ENCODE results near the gene ARMC3.

The ARMC3 gene

GRCh38 chr10:22988581-22989360, 60.9 kb downstream of the ARMC3 start:
- DNase-seq (ENCODE audit: low read depth in 2 of 2, low spot score in 1 of 2), result peak; percentile 20 to 53

DNA sequence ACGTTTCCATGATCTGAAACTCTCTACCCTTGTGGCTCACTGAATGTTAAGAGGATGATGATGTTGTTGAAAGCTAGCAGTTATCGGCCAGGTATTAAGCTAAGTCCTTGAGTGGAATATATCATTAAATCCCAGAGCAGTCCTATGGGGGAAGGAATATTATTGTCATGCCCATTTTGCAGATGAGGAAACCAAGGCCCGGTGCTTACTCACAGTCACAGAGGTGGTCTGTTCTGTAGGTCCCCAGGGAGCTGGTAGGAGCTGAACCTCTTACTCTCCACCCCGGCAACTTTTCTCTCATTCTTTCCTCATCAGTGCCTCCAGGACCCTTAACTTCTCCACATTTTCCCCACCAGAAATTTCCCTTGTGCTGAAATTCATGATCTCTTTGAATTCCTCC, 62.6 kb downstream of the ARMC3 start:
- DNase-seq (ENCODE audit: low read depth in 2 of 2, low spot score in 1 of 2), result no peak

- DNase-seq (ENCODE audit: low read depth in 2 of 2, low spot score in 1 of 2), result no peak
These were observed 64.2 kb downstream of the ARMC3 start for GRCh38 chr10:22992075-22992474.

DNA sequence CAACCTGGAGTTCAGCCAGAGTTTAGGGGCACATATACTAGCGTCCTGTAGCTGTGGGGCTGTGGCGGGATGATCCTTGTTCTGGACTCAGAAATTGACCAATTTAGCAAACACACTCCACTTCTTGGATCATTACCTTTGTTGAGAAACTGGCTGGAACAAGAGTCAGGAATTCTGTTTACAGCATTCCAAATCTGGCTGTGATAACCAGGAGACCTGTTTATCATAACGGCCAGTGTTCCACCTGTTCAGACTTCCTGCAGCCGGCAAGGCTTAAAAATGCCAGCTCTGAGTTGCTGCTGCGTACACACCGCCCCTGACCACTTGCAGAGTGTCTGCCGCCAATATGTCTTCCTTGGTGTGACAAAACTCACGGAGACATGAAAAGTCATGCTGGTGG, 64.8 kb downstream of the ARMC3 start:
- DNase-seq (ENCODE audit: low read depth in 2 of 2, low spot score in 1 of 2), result no peak

- no peak for DNase-seq (ENCODE audit: low read depth in 2 of 2, low spot score in 1 of 2)
These were observed 65.5 kb downstream of the ARMC3 start for GRCh38 chr10:22993314-22993713.

DNA sequence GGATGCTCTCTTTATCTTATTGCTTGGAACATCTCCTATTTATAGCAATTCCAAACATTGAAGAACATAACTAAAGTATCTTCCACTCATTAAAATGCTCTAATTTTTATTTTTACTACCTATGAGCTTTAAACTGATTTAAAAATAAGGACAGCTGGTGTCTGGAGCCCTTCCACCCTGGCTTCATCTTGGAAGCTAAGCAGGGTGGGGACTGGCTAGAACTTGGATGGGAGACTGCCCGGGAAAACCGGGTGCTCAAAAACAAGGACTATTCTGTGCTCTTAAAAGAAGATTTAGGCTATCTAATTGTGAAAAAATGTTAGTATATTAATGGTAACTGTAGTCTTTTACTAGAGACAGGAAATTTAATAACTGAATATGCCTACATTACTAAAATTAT, 69.2 kb downstream of the ARMC3 start:
- no peak for DNase-seq (ENCODE audit: low read depth in 2 of 2, low spot score in 1 of 2)

DNA sequence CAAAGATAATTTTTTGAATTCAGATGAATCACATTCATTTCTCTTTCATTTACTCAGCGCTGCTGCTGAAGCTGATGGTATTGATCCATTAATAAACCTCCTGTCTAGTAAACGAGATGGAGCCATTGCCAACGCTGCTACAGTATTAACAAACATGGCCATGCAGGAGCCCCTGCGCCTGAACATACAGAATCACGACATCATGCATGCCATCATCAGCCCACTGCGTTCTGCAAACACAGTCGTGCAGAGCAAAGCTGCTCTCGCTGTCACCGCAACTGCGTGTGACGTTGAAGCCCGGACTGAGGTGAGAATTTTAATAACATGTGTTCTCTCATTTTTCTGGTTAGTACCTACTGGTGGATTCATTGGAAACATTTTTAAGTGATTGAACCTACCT, 70.2 kb downstream of the ARMC3 start:
- no peak for DNase-seq (ENCODE audit: low read depth in 2 of 2, low spot score in 1 of 2)

- no peak for DNase-seq (ENCODE audit: low read depth in 2 of 2, low spot score in 1 of 2)
These were observed 72.1 kb downstream of the ARMC3 start for GRCh38 chr10:22999942-23000341.

DNA sequence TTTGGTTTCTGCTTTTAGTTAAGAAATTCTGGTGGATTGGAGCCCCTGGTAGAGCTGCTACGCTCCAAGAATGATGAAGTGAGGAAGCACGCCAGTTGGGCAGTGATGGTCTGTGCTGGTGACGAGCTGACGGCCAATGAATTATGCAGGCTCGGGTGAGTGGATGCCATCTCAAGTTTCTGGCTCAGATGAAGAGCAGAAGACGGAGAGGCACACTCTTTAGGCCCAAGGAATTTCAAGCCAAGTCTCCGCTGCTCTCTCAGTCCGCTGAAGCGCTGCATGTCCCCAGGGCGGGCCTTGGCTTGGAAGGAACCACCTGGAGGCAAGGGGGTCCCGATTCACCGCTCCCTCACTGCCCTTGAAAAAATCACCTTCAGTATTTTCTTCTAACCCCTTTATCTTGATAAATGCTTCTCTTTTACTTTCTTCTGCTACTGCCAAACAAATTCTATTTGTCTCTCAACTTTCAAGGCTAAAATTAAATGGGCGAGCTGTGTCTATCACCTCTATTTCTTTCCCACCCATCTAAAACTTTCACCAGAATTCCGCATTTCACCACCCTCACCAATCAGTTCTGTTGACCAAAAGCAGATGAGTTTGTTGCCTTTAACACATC, 74.2 kb downstream of the ARMC3 start:
- DNase-seq (ENCODE audit: low read depth in 2 of 2, low spot score in 1 of 2), result no peak

DNA sequence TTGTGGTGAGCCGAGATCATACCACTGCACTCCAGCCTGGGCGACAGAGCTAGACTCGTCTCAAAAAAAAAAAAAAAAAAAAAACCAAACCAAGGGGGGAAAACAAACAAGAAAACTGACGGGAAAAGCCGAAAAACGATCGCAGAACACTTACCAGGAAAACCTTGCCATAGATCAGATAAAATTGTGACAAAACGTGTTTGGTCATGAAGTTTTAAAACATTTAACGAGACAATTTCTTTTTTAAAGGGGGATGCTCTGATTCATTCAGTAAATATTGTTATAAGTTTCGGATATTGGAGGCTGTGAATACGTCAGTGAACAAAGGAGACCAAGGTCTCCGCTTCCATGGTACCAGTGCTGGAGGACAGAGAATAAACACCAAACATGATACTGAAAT, 77.3 kb downstream of the ARMC3 start:
- DNase-seq (ENCODE audit: low read depth in 2 of 2, low spot score in 1 of 2), result no peak

- no peak for DNase-seq (ENCODE audit: low read depth in 2 of 2, low spot score in 1 of 2)
These were observed 85.9 kb downstream of the ARMC3 start for GRCh38 chr10:23013581-23014335.

DNA sequence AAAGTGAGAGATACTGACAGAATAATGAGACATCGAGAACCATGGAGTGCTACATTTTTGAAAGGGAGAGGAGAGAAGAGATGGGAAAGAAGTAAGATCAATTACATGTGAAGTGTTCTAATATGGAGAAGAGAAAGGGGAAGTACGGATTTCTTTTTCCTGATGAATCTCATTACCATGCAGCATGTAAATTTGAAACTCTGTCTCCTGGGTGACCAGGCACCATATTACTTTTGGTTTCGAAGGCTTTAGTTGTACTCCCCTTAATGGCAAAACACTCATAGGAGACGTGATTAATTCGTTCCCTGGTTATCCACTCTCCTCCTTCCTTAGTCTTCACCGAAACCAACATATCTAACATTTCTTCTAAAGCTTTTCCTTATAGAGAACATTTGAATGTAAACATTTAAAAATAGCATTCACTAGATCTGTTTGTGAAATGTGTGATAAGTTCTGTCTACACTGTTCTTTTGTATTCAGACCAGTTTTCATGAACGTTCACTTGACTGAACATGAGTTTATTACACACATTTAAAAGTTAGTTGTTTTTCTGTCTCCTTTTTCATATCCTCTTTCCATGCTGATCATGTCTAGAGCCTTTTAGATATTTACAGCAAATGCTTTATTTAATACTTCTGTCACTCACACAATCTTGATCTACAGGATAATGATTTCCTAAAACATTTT, 87.3 kb downstream of the ARMC3 start:
- no peak for DNase-seq (ENCODE audit: low read depth in 2 of 2, low spot score in 1 of 2)

DNA sequence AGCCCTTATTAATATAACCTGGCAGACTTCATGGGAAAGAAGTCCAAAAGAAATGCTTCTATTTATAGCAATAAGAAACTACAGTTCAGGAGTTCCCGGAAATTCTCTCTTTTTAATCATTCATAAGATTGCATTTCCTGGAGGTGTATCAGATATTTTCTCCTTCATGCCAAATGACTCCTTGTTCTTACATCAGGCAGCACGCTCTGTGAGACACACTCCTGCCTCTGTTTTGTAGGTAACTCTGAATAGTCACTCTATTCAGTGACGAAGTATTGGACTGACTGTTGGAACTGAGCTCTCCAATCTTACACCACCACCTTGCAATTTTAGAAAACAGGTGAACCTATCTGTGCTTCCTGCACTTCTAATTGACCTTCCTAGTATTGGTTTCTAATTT, 88.8 kb downstream of the ARMC3 start:
- DNase-seq (ENCODE audit: low read depth in 2 of 2, low spot score in 1 of 2), result no peak

DNA sequence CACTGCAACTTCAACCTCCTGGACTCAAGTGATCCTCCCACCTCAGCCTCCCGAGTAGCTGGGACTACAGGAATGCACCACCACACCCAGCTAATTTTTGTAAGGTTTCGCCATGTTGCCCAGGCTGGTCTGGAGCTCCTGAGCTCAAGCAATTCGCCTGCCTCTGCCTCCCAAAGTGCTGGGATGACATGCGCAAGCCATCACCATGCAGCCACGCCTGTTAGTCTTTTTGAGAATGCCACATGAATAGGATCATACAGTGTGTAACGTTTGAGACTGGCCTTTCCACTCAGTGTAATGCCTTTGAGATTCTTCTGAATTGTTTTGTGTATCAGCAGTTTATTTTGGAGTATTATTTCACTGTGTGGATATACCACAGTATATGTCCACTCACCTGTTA, 91.8 kb downstream of the ARMC3 start:
- DNase-seq (ENCODE audit: low read depth in 2 of 2, low spot score in 1 of 2), result no peak

DNA sequence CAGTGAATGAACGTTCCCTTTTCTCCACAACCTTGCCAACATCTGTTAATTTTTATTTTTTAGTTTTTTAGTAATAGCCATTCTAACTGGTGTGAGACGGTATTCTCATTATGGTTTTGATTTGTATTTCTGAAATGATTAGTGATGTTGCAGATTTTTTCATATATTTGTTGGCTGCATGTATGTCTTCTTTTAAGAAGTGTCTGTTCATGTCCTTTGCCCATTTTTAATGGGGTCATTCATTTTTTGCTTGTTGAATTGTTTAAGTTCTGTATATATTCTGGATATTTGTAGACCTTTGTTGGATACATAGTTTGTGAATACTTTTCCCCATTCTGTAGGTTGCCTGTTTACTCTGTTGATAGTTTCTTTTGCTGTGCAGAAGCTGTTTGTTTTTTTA, 93.6 kb downstream of the ARMC3 start:
- no peak for DNase-seq (ENCODE audit: low read depth in 2 of 2, low spot score in 1 of 2)

- no peak for DNase-seq (ENCODE audit: low read depth in 2 of 2, low spot score in 1 of 2)
These were observed 96.1 kb downstream of the ARMC3 start for GRCh38 chr10:23024002-23024401.

DNA sequence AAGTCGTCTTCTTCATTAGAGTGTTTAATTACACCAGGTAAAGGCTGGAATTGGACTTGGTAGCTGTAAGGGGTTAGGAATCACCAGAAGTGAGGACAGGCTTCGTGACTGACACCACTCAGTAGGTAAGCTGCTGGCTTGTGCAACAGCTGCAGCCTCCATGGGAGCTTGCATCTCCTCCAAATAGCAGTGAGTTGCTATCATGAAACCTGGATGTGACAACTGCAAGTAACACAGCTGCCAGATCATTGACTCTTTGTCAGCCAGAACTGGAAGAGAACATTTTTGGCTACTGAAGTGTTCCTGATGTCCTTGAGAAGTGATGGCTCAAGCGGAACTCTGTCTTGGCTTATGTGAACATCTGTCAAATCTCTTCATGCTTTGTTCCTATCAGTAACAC, 103.5 kb downstream of the ARMC3 start:
- no peak for DNase-seq (ENCODE audit: low read depth in 2 of 2, low spot score in 1 of 2)

DNA sequence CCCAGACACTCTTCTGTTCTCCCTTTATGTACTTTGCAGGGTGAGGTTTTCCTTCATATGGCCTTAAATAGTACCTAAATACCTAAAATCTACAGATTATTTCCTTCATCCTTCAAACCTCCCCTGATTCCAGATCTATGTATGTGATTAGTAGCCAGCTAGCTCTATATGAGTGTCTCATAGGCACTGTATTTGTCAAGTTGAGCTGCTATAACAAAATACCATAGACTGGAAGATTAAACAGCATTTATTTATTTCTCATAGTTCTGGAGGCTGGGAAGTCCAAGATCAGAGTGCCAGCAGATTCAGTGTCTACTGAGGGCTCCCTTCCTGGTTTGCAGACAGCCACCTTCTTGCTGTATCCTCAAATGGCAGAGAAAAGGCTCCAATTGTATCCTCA, 106.9 kb downstream of the ARMC3 start:
- DNase-seq (ENCODE audit: low read depth in 2 of 2, low spot score in 1 of 2), result no peak

- DNase-seq (ENCODE audit: low read depth in 2 of 2, low spot score in 1 of 2), result no peak
These were observed 107.7 kb downstream of the ARMC3 start for GRCh38 chr10:23035569-23035968.

GRCh38 chr10:23037152-23037551, 109.3 kb downstream of the ARMC3 start:
- DNase-seq (ENCODE audit: low read depth in 2 of 2, low spot score in 1 of 2), result no peak

GRCh38 chr10:23037561-23037960, 109.7 kb downstream of the ARMC3 start:
- DNase-seq (ENCODE audit: low read depth in 2 of 2, low spot score in 1 of 2), result no peak

DNA sequence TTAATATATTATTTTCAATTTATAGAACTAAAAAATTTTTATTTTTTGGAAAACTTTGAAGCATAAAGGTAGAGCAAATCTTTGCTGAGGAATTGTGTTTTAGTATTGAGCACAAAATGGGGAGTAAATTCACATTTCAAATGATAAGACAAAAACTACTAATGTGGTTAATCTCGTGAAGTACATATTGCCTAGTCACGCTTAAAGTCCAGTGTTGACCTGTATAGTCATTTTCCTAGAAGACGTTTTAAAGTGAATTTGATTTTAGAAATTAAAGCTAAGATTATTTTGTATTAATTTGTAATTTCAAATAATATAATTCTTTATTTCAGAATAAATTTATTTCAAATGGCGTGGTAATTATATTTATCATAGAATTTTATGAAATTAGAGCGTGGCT, 110.3 kb downstream of the ARMC3 start:
- no peak for DNase-seq (ENCODE audit: low read depth in 2 of 2, low spot score in 1 of 2)
